ENCODE measurements around the gene CACNA1B. TPM values are rescaled to one million over a fixed set of nuclear protein-coding genes. Genes with fewer than 3 reads are reported as not detected.

CACNA1B gene
- total RNA-seq, 1 donor from 2014 or later, result 0.13 TPM

DNA sequence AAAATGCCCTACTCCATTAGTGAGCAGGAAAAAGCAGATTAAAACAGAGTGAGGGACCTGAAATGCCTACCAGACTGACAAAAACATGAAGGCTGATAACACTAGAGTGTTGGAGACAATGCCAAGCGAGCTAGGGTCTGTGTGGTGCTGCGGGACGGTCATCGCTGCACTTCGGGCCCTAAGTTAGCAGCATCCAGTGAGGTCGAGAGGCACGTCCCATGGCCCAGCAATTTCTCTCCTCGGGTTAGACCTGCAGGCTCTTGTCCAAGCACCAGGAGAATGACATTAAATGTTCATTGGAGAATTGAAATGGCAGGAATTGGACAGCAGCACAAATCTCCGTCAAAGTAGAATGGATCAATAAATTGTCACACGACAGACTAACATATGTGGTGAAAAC is 5.3 kb upstream of the CACNA1B start:
- H3K27ac Mint-ChIP-seq (ENCODE audit: unreplicated experiment), result no peak overlapping the region
- no peaks in the 10 kb centered on the region for H3K36me3 Mint-ChIP-seq (ENCODE audit: unreplicated experiment)
- peaks cover 8% of the 10 kb centered on the region for H3K27me3 Mint-ChIP-seq (ENCODE audit: unreplicated experiment)
- TF ChIP-seq, protein P1, sequence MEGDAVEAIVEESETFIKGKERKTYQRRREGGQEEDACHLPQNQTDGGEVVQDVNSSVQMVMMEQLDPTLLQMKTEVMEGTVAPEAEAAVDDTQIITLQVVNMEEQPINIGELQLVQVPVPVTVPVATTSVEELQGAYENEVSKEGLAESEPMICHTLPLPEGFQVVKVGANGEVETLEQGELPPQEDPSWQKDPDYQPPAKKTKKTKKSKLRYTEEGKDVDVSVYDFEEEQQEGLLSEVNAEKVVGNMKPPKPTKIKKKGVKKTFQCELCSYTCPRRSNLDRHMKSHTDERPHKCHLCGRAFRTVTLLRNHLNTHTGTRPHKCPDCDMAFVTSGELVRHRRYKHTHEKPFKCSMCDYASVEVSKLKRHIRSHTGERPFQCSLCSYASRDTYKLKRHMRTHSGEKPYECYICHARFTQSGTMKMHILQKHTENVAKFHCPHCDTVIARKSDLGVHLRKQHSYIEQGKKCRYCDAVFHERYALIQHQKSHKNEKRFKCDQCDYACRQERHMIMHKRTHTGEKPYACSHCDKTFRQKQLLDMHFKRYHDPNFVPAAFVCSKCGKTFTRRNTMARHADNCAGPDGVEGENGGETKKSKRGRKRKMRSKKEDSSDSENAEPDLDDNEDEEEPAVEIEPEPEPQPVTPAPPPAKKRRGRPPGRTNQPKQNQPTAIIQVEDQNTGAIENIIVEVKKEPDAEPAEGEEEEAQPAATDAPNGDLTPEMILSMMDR (IDR thresholded peaks at IDR 0.05), result no peak
- H3K9me3 Mint-ChIP-seq (ENCODE audit: unreplicated experiment), result peaks cover 9% of the 10 kb centered on the region
- no peak for DNase-seq (ENCODE audit: extremely low spot score, unreplicated experiment)
- H3K4me3 Mint-ChIP-seq (ENCODE audit: unreplicated experiment), result no peak overlapping the region
- peaks cover 1% of the 10 kb centered on the region for H3K4me1 Mint-ChIP-seq (ENCODE audit: unreplicated experiment)

DNA sequence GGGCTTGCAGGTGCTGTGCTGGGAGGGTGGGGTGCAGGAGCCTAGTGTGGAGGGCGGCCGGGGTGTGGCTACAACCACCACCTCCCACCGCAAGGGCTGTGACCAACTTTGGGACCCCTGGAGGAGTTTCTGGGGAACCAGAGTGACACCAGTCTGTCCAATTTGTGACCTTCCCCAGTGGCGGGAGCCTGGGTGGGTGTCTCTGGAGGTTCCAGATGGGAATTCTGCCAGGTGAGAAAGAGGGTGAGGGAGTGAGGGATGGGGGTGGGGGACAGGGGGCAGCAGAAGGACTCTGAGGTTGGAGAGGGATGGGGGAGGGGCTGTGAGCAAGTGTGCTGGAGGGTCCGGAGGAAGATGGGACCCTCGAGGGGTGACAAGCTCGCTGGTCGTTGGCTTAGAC is 4.2 kb upstream of the CACNA1B start:
- H3K4me3 Mint-ChIP-seq (ENCODE audit: unreplicated experiment), result no peak overlapping the region
- peaks cover 1% of the 10 kb centered on the region for H3K4me1 Mint-ChIP-seq (ENCODE audit: unreplicated experiment)
- TF ChIP-seq, protein P1 (IDR thresholded peaks at IDR 0.05), result no peak
- no peaks in the 10 kb centered on the region for H3K36me3 Mint-ChIP-seq (ENCODE audit: unreplicated experiment)
- DNase-seq (ENCODE audit: extremely low spot score, unreplicated experiment), result no peak
- H3K27ac Mint-ChIP-seq (ENCODE audit: unreplicated experiment), result no peak overlapping the region
- H3K9me3 Mint-ChIP-seq (ENCODE audit: unreplicated experiment), result peaks cover 8% of the 10 kb centered on the region
- peaks cover 8% of the 10 kb centered on the region for H3K27me3 Mint-ChIP-seq (ENCODE audit: unreplicated experiment)

DNA sequence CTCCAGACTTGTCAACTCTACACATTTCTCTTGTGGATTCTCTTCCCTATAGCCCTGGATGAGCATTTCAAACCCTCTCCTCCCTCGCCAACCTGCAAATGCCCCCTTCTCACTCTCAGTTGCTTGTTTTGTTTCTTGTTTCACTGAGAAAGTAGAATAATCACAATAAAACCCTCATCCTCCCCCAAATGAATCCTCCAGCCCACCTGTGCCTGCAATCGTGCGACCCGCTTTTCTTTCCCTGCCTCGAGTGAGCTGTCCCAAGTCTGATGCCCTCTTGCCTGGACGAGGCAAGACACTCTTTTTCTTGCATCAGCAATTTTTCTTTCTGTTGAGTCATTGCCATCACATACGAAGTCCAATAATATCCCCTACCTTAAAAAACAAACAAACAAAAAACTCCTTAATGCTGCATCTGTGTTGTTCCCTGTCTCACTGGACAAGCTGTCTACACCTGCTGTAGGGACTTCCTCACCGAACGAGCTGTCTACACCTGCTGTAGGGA is 3.7 kb upstream of the CACNA1B start:
- no peak overlapping the region for H3K4me3 Mint-ChIP-seq (ENCODE audit: unreplicated experiment)
- TF ChIP-seq, protein P1 (IDR thresholded peaks at IDR 0.05), result no peak
- H3K27ac Mint-ChIP-seq (ENCODE audit: unreplicated experiment), result no peak overlapping the region
- H3K4me1 Mint-ChIP-seq (ENCODE audit: unreplicated experiment), result peaks cover 1% of the 10 kb centered on the region
- no peak for DNase-seq (ENCODE audit: extremely low spot score, unreplicated experiment)
- no peaks in the 10 kb centered on the region for H3K36me3 Mint-ChIP-seq (ENCODE audit: unreplicated experiment)
- H3K9me3 Mint-ChIP-seq (ENCODE audit: unreplicated experiment), result peaks cover 5% of the 10 kb centered on the region
- peaks cover 8% of the 10 kb centered on the region for H3K27me3 Mint-ChIP-seq (ENCODE audit: unreplicated experiment)

DNA sequence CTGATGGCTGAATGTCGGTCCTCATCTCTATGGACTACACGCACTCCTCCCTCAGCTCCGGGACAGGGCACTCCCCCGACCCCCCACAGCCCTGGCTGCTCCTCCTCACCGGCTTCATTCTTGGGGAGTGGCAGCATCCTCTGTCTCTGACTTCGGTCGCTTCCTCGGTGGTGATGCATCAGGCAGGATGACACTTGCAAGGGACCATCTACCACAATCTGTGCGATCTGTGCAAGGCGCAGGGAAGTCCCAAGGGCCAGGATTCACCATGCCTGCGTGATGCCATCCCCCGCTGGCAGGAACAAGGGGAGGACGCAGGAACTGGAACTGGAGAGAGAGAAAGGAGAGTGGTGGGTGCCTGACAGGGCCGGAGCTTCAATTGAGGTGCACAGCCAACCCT is 2.2 kb upstream of the CACNA1B start:
- DNase-seq (ENCODE audit: extremely low spot score, unreplicated experiment), result no peak
- Mint-ChIP-seq H3K4me3 (ENCODE audit: unreplicated experiment) (no peak overlapping the region), H3K36me3 (ENCODE audit: unreplicated experiment) (no peaks in the 10 kb centered on the region), H3K27ac (ENCODE audit: unreplicated experiment) (no peak overlapping the region), H3K9me3 (ENCODE audit: unreplicated experiment) (no peaks in the 10 kb centered on the region), H3K4me1 (ENCODE audit: unreplicated experiment) (peaks cover 1% of the 10 kb centered on the region), H3K27me3 (ENCODE audit: unreplicated experiment) (peaks cover 8% of the 10 kb centered on the region)
- TF ChIP-seq, protein P1 (IDR thresholded peaks at IDR 0.05), result no peak

DNA sequence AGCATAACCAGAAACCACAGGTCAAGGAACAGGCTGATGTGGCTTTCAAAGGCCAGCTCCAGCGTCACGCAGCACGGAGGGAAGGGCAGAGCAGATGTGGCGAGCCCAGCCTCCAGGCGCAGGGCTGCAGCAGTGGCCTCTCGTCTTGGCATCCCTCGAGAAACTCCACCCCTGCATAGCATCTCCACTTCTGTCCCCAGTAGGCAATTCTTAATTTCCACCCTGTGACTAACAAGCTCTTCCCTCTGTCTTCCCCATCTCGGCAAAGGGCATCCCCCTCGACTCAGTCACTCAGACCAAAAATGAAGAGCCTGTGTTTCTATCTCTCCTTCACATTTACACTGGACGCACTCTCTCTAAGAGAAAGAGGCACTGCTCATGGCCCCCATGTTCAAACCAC is 1.7 kb upstream of the CACNA1B start:
- TF ChIP-seq, protein P1 (IDR thresholded peaks at IDR 0.05), result no peak
- no peak for DNase-seq (ENCODE audit: extremely low spot score, unreplicated experiment)

More for the DNA sequence above, 1.7 kb upstream of the CACNA1B start:
- no peak overlapping the region for H3K27ac Mint-ChIP-seq (ENCODE audit: unreplicated experiment)
- H3K9me3 Mint-ChIP-seq (ENCODE audit: unreplicated experiment), result no peaks in the 10 kb centered on the region
- H3K4me3 Mint-ChIP-seq (ENCODE audit: unreplicated experiment), result no peak overlapping the region
- H3K36me3 Mint-ChIP-seq (ENCODE audit: unreplicated experiment), result no peaks in the 10 kb centered on the region
- peaks cover 8% of the 10 kb centered on the region for H3K27me3 Mint-ChIP-seq (ENCODE audit: unreplicated experiment)
- peaks cover 1% of the 10 kb centered on the region for H3K4me1 Mint-ChIP-seq (ENCODE audit: unreplicated experiment)

Measured in osteocyte (in vitro differentiated cells).